Prostate gland (tissue), 2 donors: ENCODE results near the gene CORIN.

ENCODE experiments used
- CTCF ChIP-seq, 4 experiments: fragments of 200-600 bp in 2 of 4; fragments of 450-650 bp in 2 of 4; sonication (generic) in 2 of 4; IDR thresholded peaks; 1 replicate in 3 of 4; 2 replicates in 1 of 4; pipeline ENCODE4 v1.5.1; 2016 to 2019; ENCODE audit warnings: antibody characterized with exemption in 4 of 4, mild to moderate bottlenecking in 2 of 4, moderate library complexity in 2 of 4
- POLR2A ChIP-seq: fragments of 450-650 bp; IDR thresholded peaks from one replicate; pipeline ENCODE4 v1.6.1; 2016; ENCODE audit warnings: antibody characterized with exemption, mild to moderate bottlenecking

- TF ChIP-seq POLR2A (no peak), CTCF (IDR thresholded peaks at IDR 0.05) (no peak)
These were observed 186.6 kb downstream of the CORIN start for GRCh38 chr4:47651231-47651630.
